ENCODE data around the gene SETBP1.

- TF ChIP-seq ZZZ3 (CRISPR knock-in tag; IDR thresholded peaks at IDR 0.05; ENCODE audit: borderline replicate concordance) (no peak), RAD21 (CRISPR knock-in tag; IDR thresholded peaks at IDR 0.05) (no peak), GABPB1 (CRISPR knock-in tag; IDR thresholded peaks at IDR 0.05) (no peak), CHD2 (IDR thresholded peaks at IDR 0.05; ENCODE audit: low read depth, low read length) (no peak), SMC3 (IDR thresholded peaks at IDR 0.05; ENCODE audit: low read length) (no peak), CBX1 (IDR thresholded peaks at IDR 0.05; ENCODE audit: low read depth) (no peak), SMAD3 (CRISPR knock-in tag; IDR thresholded peaks at IDR 0.05) (no peak), CTCF (CRISPR knock-in tag; IDR thresholded peaks at IDR 0.05) (no peak), SP1 (IDR thresholded peaks at IDR 0.05) (no peak), SP1 (CRISPR knock-in tag; IDR thresholded peaks at IDR 0.05) (no peak), GATAD1 (CRISPR knock-in tag; IDR thresholded peaks at IDR 0.05) (no peak), NR3C1 (CRISPR knock-in tag; IDR thresholded peaks at IDR 0.05) (no peak)
- TF ChIP-seq, protein P1, sequence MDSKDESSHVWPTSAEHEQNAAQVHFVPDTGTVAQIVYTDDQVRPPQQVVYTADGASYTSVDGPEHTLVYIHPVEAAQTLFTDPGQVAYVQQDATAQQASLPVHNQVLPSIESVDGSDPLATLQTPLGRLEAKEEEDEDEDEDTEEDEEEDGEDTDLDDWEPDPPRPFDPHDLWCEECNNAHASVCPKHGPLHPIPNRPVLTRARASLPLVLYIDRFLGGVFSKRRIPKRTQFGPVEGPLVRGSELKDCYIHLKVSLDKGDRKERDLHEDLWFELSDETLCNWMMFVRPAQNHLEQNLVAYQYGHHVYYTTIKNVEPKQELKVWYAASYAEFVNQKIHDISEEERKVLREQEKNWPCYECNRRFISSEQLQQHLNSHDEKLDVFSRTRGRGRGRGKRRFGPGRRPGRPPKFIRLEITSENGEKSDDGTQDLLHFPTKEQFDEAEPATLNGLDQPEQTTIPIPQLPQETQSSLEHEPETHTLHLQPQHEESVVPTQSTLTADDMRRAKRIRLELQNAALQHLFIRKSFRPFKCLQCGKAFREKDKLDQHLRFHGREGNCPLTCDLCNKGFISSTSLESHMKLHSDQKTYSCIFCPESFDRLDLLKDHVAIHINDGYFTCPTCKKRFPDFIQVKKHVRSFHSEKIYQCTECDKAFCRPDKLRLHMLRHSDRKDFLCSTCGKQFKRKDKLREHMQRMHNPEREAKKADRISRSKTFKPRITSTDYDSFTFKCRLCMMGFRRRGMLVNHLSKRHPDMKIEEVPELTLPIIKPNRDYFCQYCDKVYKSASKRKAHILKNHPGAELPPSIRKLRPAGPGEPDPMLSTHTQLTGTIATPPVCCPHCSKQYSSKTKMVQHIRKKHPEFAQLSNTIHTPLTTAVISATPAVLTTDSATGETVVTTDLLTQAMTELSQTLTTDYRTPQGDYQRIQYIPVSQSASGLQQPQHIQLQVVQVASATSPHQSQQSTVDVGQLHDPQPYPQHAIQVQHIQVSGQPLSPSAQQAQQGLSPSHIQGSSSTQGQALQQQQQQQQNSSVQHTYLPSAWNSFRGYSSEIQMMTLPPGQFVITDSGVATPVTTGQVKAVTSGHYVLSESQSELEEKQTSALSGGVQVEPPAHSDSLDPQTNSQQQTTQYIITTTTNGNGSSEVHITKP (CRISPR knock-in tag; IDR thresholded peaks at IDR 0.05; ENCODE audit: low read depth): no peak
- TF ChIP-seq, protein P2, sequence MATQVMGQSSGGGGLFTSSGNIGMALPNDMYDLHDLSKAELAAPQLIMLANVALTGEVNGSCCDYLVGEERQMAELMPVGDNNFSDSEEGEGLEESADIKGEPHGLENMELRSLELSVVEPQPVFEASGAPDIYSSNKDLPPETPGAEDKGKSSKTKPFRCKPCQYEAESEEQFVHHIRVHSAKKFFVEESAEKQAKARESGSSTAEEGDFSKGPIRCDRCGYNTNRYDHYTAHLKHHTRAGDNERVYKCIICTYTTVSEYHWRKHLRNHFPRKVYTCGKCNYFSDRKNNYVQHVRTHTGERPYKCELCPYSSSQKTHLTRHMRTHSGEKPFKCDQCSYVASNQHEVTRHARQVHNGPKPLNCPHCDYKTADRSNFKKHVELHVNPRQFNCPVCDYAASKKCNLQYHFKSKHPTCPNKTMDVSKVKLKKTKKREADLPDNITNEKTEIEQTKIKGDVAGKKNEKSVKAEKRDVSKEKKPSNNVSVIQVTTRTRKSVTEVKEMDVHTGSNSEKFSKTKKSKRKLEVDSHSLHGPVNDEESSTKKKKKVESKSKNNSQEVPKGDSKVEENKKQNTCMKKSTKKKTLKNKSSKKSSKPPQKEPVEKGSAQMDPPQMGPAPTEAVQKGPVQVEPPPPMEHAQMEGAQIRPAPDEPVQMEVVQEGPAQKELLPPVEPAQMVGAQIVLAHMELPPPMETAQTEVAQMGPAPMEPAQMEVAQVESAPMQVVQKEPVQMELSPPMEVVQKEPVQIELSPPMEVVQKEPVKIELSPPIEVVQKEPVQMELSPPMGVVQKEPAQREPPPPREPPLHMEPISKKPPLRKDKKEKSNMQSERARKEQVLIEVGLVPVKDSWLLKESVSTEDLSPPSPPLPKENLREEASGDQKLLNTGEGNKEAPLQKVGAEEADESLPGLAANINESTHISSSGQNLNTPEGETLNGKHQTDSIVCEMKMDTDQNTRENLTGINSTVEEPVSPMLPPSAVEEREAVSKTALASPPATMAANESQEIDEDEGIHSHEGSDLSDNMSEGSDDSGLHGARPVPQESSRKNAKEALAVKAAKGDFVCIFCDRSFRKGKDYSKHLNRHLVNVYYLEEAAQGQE (IDR thresholded peaks at IDR 0.05; ENCODE audit: borderline replicate concordance in 1 of 2, low read depth in 1 of 2, low read length in 2 of 2): no peak
These were observed 379.4 kb downstream of the SETBP1 start for GRCh38 chr18:45060102-45060501.
